ENCODE results near the gene DRAP1.

The DRAP1 gene

GRCh38 chr11:65968600-65969482, 49.6 kb downstream of the DRAP1 start:
- DNase-seq (ENCODE audit: extremely low read depth, insufficient read length) = no peak
- Histone ChIP-seq H3K27me3 (replicated peaks; ENCODE audit: control insufficient read depth, insufficient read depth, low read length) (no peaks in the 10 kb centered on the region), H3K4me3 (replicated peaks; ENCODE audit: low read depth, low read length) (no peak overlapping the region), H3K36me3 (ENCODE audit: control insufficient read depth, insufficient read depth, low read length) (peaks cover 46% of the 10 kb centered on the region)
- TF ChIP-seq CTCF (IDR thresholded peaks at IDR 0.05; ENCODE audit: insufficient read depth, low read length, poor library complexity, severe bottlenecking) = no peak

Data from GM06990 (cell line).